ENCODE measurements around the gene DIAPH3.

The DIAPH3 gene

GRCh38 chr13:60111691-60112090, 52.0 kb downstream of the DIAPH3 start:
- ChIA-PET CTCF (interaction anchor here (1.6 to 1.8 kb wide), 2 partner anchors 8 to 47 kb away, joined by 6 read pairs; no protein-coding TSS in a partner anchor), POLR2A (no interaction called here)
- no peak for TF ChIP-seq CTCF (IDR thresholded peaks at IDR 0.05; ENCODE audit: control extremely low read depth, extremely low read depth, low read depth, missing control alignments)
- no peak for DNase-seq (ENCODE audit: extremely low spot score)

- no peak for TF ChIP-seq CTCF (IDR thresholded peaks at IDR 0.05; ENCODE audit: control extremely low read depth, extremely low read depth, low read depth, missing control alignments)
- CTCF ChIA-PET = interaction anchor here (0.7 to 2.0 kb wide), 6 partner anchors 8 to 81 kb away, joined by 3 to 5 read pairs (median 4); no protein-coding TSS in a partner anchor
- no peak for DNase-seq (ENCODE audit: extremely low spot score)
- POLR2A ChIA-PET = no interaction called here
Measured at GRCh38 chr13:60109285-60109684, 54.4 kb downstream of the DIAPH3 start.

- TF ChIP-seq CTCF (IDR thresholded peaks at IDR 0.05; ENCODE audit: control extremely low read depth, extremely low read depth, low read depth, missing control alignments) = no peak
- ChIA-PET CTCF (interaction anchor here (1.1 to 2.0 kb wide), 2 partner anchors 10 to 22 kb away, joined by 3 to 5 read pairs; no protein-coding TSS in a partner anchor), POLR2A (no interaction called here)
- DNase-seq (ENCODE audit: extremely low spot score) = no peak
Measured at GRCh38 chr13:60108589-60108988, 55.1 kb downstream of the DIAPH3 start.

- POLR2A ChIA-PET = no interaction called here
- CTCF ChIA-PET = interaction anchor here (1.3 kb wide), 1 partner anchor 24 kb away, joined by 3 read pairs; no protein-coding TSS in a partner anchor
- no peak for DNase-seq (ENCODE audit: extremely low spot score)
- no peak for TF ChIP-seq CTCF (IDR thresholded peaks at IDR 0.05; ENCODE audit: control extremely low read depth, extremely low read depth, low read depth, missing control alignments)
Measured at GRCh38 chr13:60099631-60100420, 63.9 kb downstream of the DIAPH3 start.

GRCh38 chr13:60095300-60095699, 68.4 kb downstream of the DIAPH3 start:
- DNase-seq (ENCODE audit: extremely low spot score) = no peak
- CTCF ChIA-PET = no interaction called here
- TF ChIP-seq CTCF (IDR thresholded peaks at IDR 0.05; ENCODE audit: control extremely low read depth, extremely low read depth, low read depth, missing control alignments) = no peak
- POLR2A ChIA-PET = no interaction called here

GRCh38 chr13:60094385-60095088, 69.2 kb downstream of the DIAPH3 start:
- POLR2A ChIA-PET = no interaction called here
- TF ChIP-seq CTCF (IDR thresholded peaks at IDR 0.05; ENCODE audit: control extremely low read depth, extremely low read depth, low read depth, missing control alignments) = no peak
- no peak for DNase-seq (ENCODE audit: extremely low spot score)
- CTCF ChIA-PET = no interaction called here

Data from GM10248 (cell line).